ENCODE measurements around the gene RABEPK.

DNA sequence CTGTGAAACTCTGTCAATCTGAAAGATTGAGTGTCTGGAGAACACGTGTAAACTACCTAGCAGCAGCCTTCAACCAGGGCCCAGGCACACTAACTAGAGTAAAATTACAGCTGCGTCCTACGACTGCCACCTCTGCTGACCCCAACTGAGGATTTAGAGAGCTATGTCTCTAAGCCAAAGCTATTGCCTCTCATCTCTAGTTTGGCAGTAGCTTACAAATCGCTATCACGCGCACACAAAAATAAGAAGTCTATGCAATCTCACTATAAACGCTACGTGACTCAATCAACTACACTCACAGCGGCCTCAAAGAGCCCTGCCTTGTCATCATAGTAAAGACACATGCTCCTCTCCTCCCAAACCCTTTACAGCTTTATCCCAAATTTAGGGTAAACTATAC is 19.5 kb upstream of the RABEPK start:
- TF ChIP-seq CTCF (conservative IDR thresholded peaks at IDR 0.05 in 1 of 2, IDR thresholded peaks at IDR 0.05 in 1 of 2; ENCODE audit: extremely low read depth in 1 of 2, insufficient read depth in 1 of 2, low read depth in 1 of 2, low read length in 2 of 2): no peak
- TF ChIP-seq EZH2 (IDR thresholded peaks at IDR 0.05; ENCODE audit: borderline replicate concordance, low read length): no peak
